Measurements from ENCODE around the gene RBBP8.
"Not testable (repeated sequence)": the region's sequence is repeated elsewhere in the genome, so short reads cannot be mapped to it uniquely, and the experiment has no call there.

The RBBP8 gene

DNA sequence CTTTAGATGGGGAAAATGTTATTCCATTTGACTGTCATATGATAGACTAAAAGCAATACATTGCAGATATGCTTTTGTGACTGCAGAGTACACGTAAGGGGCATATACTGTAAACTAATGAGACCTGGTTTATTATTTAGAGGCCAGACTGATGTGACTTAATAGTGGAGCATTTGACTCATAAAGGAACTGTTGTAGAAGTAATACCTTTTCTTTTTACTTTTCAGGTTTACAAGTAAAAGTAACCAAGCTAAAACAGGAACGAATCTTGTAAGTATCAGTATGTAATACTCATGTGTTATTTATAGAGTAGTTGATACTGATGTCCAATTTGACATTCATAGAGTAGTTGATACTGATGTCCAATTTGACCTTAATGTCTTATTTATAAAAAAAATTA is 13.1 kb downstream of the RBBP8 start:
- DNase-seq, result no peak

DNA sequence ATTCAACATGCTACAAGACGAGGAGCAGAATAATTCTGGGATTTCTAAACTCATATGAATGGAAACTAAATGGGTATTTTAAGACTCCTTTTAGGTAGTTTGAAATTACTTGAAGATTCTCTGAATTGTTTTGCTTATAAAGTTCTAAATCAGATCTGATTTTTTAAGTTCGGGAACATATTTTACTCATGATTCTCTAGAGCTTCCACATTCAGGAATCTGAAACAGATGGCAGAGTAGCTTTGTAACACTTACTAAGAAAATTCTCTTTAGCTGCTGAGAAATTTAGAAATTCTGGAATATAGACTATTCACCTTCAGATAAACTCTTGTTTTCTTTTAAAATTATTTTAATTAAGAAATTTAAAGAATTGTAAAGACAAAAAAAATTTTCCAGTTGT is 13.7 kb downstream of the RBBP8 start:
- DNase-seq, result no peak

DNA sequence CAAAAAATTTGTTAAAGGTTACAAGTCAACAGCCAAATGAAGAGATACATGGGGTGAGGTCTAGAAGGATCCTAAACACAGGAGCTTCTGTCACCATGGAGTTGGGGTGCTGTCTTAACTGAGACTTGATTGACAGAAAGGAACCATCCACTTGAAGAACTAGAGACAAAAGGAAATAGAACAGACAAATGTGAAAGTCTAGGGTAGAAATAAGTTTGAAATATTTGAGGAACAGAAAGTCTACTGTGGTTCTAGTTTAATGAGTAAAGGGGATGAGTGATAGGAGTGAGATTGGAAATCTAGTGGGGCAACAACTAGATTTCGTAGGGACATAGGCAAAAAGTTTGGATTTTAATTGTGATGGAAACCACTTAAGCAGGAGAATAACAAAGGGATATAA is 18.7 kb downstream of the RBBP8 start:
- no peak for DNase-seq

DNA sequence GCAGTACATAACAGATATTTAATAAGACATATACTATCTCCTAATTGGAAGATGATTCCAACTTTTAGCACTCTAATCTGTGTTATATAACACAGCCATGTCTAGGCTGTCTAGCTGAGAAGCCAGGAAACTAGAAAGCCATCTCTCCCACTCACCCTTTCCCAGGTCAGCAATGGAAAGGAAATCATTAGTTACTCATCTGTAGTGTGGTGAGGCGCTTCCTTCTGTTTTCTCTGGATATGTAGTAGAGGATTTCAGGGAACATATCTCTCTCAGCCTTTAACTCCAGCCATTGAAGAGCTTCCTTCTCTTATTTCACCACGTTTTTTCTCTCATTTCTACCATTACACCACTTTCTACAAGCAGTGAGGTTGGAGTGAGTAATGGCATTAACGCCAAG is 19.4 kb downstream of the RBBP8 start:
- no peak for DNase-seq

DNA sequence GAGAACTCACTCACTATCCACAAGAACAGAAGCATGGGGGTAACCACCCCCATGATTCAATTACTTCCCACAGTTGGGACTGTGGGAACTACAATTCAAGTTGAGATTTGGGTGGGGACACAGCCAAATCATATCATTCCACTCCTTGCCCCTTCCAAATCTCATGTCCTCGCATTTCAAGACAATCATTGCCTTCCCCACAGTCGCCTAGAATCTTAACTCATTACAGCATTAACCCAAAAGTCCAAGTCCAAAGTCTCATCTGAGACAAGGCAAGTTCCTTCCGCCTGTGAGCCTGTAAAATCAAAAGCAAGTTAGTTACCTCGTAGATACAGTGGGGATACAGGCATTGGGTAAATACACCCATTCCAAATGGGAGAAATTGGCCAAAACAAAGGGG is 20.9 kb downstream of the RBBP8 start:
- DNase-seq, result not testable (repeated sequence)

DNA sequence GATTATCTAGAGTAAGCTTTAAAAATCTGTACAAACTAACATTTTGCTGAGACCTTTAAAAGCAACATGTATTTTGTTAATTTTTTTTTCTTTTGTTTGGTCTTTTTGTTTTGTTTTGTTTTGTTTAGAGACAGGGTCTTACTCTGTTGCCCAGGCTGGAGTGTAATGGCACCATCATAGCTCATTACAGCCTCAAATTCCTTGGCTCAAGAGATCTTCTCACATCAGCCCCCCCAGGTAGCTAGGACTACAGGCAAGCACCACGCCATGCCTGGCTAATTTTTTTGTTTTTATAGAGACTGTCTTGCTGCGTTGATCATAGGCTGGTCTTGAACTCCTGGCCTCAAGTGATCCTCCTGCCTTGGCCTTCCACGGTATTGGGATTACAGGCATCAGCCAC is 23.1 kb downstream of the RBBP8 start:
- no peak for DNase-seq

DNA sequence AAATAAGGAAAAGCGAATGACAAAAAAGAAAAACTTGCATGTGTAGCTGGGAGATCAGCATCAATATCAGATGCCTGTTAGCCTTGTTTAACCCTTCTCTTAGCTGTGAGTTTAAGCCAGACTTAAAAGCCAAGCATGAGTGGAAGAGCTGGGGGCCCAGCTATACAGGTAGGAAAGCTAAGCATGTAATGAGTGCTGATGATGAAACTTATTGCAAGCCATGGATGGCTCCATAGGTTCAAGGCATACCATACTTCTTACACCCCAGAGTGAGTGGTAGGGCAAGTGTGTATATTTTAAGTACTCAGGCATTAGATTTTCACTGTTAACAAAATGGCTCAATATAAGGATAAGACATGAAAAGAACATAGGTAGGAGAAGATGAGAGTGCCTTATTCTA is 28.0 kb downstream of the RBBP8 start:
- DNase-seq, result no peak

DNA sequence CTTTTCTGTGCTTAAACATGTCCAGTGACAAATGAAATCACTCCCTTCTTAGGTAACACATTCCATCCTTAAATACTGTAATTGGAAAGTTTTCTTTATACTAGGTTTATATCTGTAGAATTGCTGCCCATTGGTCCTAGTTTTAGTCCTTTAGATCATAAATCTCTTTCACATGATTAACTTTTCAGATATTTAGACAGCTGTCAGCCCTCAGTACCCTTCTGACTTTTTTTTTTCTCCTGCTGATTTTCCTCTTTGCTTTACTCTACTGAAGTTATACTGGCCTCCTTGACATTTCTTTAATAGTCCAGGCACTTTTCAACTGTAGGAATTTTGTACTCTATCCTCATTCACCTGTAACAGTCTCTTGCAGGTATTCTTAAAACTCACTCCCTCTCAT is 28.9 kb downstream of the RBBP8 start:
- no peak for DNase-seq

DNA sequence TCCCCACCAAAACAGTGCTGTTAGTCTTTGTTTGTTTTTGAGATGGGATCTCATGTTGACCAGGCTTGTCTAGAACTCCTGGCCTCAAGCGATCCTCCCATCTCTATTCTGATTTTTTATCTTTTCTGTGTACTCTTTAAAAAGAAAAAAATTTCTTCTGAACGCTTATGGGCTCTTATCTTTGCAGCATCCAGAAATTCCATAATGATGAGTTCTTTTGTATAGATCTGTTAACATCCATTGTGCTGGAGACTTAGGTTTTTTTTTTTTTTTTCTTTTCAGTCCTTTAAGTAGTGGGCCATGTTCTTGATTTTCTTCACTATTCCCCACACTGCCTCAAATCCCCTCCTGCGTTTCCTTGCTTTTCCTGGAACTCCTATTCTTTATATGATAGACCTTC is 31.0 kb downstream of the RBBP8 start:
- DNase-seq, result no peak

DNA sequence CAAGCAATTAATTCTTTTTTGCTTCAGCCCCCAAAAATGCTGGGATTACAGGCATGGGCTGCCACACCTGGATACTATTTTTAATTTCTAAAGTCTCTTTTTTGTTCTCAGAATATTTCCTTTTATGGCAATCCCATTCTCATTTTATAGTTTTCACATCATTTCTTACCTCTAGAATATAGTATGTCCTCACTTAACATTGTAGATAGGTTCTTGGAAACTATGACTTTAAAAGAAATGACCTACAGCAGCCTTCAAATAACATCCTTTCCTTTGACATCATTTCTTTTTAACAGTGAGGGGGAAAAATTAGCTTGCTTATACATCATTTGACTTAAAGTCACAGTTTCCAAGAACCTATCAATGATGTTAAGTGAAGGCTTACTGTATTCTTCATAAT is 31.6 kb downstream of the RBBP8 start:
- DNase-seq, result no peak

DNA sequence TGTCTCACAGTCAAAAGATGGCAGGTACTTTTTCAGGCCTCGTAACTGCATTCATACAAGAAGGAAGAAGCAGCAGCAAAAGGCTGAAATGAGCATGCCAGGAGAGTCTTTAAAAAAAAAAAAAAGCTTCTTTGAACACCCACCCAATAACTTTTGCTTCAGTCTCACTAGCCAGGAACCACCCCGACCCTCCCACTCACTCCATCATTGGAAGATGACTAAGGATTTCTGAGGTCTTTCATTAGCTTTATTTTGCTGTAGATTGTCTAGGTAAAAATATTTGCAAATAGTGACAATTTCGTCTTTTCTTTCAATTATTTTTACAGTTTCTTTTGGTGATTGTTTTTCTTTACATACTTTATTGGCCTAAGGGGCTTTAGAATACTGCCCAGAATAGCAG is 37.9 kb downstream of the RBBP8 start:
- DNase-seq, result no peak

DNA sequence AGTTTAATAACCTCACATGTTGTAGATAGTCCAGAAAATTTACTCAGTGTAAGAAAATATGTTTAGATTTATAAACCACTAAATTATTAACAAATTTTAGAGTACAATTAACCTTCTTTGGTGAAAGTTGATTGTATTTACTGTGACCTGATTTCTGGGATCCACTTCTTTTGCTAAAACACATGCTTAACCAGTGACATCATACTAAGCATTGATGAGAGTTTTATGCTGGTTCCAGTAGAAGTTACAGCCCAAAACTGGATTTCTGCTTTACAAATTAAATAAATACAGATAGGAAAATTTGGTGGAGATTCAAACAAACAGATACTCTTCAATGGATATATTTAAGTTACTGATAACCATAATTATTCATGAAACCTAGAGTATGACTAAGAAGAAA is 40.9 kb downstream of the RBBP8 start:
- no peak for DNase-seq

DNA sequence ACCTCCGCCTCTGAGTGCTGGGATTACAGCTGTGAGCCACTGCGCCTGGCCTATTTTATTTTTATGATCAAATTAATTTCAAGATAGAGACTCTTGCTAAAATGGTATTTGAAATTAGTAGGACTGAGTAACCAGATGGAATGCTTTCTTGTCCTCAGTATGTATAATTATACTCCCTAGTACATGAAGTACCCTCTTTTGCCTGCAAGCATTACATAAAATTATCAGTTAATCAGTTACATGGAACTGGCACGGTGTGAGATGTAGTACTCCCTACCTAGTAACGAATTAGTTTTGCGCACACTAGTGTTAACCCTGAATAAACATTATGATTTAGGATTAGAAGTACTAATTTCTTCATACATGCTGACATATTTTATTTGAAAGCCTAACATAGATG is 41.6 kb downstream of the RBBP8 start:
- no peak for DNase-seq

DNA sequence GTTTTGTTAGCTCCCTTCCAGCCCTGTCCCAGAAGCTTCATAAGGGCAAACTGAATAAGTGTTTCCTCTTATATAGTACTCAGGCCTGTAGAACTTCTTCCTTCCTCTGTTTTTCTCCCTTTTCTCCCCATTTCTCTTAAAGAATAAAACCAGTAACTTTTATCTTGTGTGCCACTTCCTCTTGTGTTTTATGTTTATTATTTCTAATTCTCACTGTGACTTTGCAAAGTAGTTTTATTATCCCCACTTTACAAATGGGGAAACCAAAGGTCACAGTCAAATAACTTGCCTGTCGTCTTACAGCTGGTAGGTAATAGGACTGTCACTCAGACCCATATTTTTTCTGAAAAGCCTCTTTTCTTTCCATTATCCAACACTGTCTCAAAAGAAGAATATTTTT is 42.4 kb downstream of the RBBP8 start:
- no peak for DNase-seq

DNA sequence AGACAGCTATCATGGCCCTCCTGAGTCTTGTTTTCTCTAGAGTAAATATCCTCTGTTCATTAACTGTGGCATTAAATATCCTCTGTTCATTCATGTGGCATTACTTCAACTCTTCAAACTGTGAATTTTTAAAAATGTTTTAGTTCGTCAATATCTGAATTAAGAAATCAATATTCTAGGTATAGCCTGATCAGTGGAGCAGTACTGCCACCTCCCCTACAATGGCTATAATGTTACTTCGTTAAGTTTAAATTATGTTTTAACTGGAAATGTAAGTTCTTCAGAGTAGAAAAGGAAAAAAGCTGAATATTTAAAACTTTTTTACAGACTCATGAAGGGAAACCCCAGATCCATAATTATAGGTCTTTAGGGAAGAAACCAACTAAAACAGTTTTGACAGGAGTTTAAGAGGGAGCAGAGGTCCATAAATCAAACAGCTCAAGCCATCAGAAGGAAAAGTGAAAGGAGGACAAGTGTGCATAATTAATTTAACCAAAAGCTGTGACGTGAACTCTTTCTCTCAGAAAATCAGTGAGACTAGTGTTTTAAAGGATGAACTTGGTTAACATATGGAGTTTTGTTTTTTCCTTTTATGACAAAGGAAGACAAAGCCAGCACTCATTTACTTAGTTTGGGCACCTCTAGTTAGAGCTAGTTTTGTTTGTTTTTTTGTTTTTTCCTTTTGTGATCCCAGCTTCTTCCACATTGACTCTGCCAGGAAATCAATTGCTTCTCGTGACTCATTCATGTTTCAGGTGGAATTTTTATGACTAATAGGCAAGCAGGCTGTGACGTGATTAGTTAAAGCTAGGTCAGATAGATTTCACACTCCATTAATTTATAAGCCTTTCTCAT is 44.9 kb downstream of the RBBP8 start:
- DNase-seq, result peak in 1 of 2 donors; percentile 4

DNA sequence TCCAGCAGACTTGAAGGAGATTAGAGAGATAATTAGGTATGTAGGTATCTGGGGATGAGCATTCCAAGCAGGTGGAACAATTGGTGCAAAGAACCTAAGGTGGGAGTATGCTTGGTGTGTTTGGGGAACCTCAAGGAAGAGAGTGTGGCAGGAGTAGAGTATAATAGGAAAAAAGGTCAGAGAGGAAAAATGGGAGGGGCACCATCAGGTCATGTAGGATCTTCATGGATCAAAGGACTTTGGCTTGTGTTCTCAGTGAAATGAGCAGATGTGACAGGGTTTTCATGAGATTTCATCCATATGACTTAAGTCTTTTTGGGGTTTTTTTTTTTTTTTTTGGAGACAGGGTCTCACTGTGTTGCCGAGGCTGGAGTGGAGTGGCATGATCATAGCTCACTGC is 47.3 kb downstream of the RBBP8 start:
- DNase-seq, result no peak

DNA sequence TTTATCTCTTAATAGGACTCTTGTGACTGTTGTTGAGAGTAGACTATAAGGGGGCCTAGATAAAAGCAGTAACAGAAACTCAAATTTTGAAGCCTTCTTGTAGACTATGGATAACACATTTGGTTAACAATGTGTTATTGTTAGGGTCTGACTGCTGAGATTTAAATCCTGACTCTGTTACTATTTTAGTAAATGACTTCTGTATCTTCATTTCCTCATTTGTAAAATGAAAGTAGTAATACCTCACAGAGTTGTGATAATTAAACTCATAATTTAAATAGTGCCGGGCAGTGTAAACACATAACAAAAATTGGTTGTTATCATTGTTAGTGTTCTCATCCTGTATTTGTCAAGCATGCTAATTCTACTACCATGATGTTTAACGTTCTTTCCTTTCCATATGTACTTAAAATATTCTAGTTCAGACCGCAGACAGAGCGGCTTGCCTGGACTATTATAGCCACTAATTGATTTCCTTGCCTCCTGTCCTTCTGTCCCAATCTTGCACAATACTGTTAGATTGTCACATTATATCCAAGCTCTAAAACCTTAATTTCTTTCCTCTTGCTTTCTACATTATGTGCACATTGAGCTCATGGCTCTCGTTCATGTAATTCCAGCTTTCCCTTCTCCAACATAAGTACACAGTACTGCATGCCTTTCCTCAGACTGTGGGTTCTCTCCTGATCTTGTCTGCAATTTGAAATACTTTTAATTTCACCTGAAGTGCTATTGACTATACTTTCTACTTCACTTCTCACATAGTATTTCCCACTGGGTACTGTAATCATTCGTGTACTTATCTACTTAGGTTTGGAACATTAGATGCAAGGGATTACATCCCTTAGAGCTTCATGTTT is 48.4 kb downstream of the RBBP8 start:
- DNase-seq, result no peak

DNA sequence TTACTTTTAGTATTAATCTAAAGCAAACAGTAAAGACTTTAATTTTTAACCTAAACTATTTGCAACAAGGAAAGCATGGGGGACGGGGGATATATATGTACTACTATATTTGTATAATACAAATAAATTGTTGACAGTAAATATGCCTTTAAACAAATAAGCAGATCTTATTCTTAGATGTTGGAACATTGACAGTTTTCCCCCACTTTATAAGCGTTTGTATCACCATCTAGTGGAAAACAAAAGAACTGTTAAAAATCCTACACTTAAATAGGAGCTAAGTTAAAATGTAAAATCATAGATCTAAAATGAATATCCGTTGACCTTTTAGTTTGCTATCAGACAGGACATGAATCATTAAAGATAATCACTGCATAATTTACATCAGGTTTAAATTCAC is 50.0 kb downstream of the RBBP8 start:
- peak in 1 of 2 donors; percentile 23 for DNase-seq

DNA sequence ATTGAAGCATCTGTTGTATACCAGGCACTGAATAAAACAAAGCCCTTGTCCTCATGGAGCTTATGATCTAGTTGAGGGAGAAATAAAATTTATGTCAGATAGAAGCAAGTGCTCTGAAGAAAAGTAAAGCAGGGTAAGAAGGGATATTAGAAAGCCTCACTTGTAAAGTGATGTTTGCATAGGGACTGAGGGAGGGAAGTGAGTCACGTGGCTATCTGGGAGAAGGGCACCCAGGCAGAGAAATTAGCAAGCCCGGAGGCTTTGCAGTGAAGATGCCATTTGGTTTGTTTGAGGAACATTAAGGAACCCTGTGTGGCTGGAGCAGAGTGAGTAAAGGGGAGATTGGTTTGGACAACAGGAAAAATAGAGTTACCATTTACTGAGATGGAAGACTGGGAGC is 52.1 kb downstream of the RBBP8 start:
- DNase-seq, result no peak

DNA sequence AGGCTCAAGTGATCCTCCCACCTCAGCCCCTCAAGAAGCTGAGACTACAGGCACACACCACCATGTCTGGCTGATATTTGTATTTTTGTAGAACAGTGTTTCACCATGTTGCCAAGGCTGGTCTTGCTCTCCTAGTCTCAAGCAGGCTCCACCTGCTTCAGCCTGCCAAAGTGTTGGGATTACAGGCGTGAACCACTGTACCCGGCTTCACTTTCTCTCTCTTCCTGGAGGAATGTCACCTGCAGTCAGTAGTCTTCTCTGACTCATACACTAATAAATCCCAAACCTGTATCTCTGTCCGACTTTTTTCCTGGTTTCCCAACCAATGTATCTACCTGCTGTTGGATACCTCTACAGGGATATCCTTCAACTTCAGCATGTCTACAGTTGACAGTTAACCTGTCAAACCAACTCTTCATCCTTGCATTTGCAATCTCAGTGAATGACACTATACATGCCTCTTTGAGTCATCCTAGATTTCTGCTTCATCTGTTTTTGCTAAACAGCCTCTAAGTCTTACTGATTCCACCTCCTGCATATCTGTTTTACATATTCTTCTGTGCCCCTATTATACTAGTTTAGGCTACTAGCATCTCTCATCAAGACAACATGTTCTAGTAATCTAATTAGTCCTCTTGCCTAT is 54.5 kb downstream of the RBBP8 start:
- no peak for DNase-seq

DNA sequence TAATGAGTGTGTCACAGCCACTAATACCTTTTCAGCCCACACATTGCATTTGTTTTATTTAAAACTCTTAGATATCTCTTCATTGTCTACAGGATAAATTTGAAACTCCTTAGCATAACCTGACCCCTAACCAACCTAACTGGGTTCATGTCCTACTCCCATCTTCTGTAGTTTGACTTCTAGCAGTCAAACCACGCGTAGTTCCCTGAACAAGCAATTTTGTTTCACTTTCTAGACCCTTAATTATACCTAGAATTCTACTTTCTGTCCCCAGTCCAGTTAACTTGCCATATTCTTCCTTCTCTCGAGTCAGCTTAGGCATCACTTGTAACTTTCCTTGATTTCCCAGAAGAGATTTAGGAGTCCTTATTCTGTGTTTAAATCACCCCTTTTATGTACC is 55.1 kb downstream of the RBBP8 start:
- no peak for DNase-seq

DNA sequence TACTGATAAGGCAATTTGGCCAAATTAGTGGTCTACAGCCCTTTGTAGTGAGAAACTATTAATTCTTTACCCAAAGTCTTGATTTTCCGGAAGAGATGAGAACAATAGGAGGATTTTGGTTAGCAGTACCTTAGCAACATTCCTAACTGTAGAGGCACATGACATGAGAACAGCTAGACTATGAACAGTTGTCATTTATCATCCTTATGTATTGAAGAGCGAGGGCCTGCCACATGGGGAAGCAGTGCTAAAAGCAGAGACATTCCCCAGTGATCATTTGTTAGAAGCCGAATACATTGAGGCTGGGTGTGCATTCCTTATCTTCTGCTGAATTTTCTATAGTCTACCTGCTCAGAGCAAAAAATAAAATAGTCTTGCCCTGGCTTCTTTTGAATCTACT is 65.2 kb downstream of the RBBP8 start:
- no peak for DNase-seq

DNA sequence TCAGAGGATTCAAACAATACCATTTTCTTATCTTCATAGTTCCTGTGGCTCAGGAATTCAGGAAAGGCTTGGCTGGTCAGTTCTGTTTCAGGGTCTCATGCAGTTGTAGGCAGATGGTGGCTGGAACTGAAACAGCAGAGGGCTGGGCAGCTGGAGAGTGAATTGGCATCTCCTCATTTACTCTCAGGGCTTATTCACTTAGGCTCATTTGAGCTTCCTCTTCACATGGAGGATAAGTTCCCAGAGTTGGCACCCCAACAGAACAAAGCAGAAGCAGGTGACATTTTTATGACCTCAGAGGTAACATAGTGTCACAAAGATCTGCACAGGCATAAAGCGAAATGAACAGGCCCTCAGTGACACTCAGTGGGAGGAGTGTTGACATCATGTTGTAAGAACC is 66.1 kb downstream of the RBBP8 start:
- no peak for DNase-seq

DNA sequence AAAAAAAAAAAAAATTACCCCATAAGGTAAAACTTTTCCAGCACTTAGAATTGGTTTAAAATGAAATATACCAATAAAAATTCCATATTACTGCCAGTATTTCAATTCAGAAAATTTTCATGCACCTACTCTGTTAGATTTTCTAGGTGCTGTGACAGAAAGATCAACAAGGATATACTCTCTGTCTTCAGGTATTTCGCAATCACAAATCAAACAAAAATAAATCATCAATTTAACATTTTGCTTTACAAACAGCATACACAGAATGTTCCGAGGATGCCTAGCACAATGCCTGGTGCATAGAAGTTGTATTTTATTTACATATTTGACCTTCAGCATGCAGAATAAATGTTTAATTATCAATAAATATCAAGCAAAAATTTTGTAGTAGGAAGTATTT is 66.5 kb downstream of the RBBP8 start:
- DNase-seq, result no peak

Measured in CD4-positive, alpha-beta T cell treated with Interleukin-1 beta for 1 hour (primary cell).